ENCODE data around the gene FREY1. TPM values are rescaled to one million over a fixed set of nuclear protein-coding genes. Genes with fewer than 3 reads are reported as not detected.

FREY1 gene
- total RNA-seq, 4 donors from 2014 or later, result 0.91 to 2.3 TPM; not detected in 2

- no peak overlapping the region for H3K4me3 ChIP-seq (ENCODE audit: low read depth, poor library complexity, severe bottlenecking)
- intact Hi-C loops (cut with DNase I; ENCODE audit: low total_unique reads), result no loop called here
- DNase-seq (ENCODE audit: low spot score in 2 of 2), result no peak
- WGBS, 2 donors, result 88 to 95% methylated on average over 4 of the region's 4 CpGs
- TF ChIP-seq CTCF (IDR thresholded peaks at IDR 0.05) (no peak), POLR2A (IDR thresholded peaks at IDR 0.05) (no peak)
Measured at GRCh38 chr11:45886816-45887520, 20.1 kb downstream of the FREY1 start.

DNA sequence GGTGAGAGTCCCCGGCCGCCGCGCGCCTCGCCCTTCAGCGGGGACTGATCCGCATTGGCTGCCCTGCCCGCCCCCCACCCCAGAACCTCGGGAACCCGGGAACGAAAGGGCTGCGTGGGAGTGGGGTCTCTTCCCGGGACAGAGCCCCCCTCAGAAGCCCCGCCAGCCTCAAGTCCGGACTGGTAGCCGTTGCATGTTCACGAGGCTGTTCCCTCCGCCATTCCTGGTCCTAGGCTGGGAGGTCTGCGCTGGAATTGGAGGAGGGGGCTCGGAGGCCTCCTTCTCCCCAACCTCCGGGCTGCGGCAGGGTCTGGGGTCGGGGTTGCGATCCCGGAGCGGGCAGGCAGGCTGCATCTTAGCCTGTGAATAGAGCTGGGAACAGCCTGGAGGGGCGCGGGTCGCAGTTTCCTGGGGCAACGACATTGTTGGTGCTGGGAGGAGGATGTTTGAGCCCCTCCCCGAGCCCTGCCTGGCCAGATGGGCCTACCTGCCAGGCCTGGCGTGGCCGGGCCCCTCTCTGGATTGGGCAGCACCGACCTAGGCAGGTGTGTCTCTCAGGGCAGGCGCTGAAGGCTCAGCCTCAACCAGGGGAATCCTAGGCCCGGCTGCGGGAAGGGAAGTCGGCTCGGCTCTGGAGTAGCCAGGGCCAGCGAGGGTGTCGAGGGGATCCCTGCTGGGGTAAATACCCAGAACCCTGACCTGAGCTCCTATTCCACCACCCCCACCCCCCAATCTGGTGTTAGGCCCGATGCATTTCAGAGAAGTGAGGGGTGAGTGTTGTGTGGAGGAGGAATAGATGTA is 20.9 kb downstream of the FREY1 start:
- no peak overlapping the region for H3K4me3 ChIP-seq (ENCODE audit: low read depth, poor library complexity, severe bottlenecking)
- no peak for DNase-seq (ENCODE audit: low spot score in 2 of 2)
- TF ChIP-seq CTCF (IDR thresholded peaks at IDR 0.05) (no peak), POLR2A (IDR thresholded peaks at IDR 0.05) (no peak)
- WGBS, 2 donors, result 28 to 53% methylated on average over 9 to 16 of the region's 43 CpGs
- intact Hi-C loops (cut with DNase I; ENCODE audit: low total_unique reads), result no loop called here

GRCh38 chr11:45885274-45885920 is 21.7 kb downstream of the FREY1 start, which contains the start of gene MAPK8IP1:
TSS of gene MAPK8IP1 (plus strand) at chr11:45885651. CDS start at chr11:45885821, 170 bp downstream.
- no peak for TF ChIP-seq POLR2A (IDR thresholded peaks at IDR 0.05)
- TF ChIP-seq CTCF (IDR thresholded peaks at IDR 0.05), result no peak
- DNase-seq (ENCODE audit: low spot score in 2 of 2), result no peak
- H3K4me3 ChIP-seq (ENCODE audit: low read depth, poor library complexity, severe bottlenecking), result no peak within 1 kb of the TSS
- intact Hi-C loops (cut with DNase I; ENCODE audit: low total_unique reads), result no loop called here
- 4 to 5% methylated on average over 21 to 30 of the region's 73 CpGs for WGBS, 2 donors

GRCh38 chr11:45884596-45885185 is 22.4 kb downstream of the FREY1 start:
- TF ChIP-seq CTCF (IDR thresholded peaks at IDR 0.05), result no peak
- TF ChIP-seq POLR2A (IDR thresholded peaks at IDR 0.05), result no peak
- 80 to 83% methylated on average over 10 of the region's 10 CpGs for WGBS, 2 donors
- H3K4me3 ChIP-seq (ENCODE audit: low read depth, poor library complexity, severe bottlenecking), result no peak overlapping the region
- intact Hi-C loops (cut with DNase I; ENCODE audit: low total_unique reads), result no loop called here
- DNase-seq (ENCODE audit: low spot score in 2 of 2), result no peak

DNA sequence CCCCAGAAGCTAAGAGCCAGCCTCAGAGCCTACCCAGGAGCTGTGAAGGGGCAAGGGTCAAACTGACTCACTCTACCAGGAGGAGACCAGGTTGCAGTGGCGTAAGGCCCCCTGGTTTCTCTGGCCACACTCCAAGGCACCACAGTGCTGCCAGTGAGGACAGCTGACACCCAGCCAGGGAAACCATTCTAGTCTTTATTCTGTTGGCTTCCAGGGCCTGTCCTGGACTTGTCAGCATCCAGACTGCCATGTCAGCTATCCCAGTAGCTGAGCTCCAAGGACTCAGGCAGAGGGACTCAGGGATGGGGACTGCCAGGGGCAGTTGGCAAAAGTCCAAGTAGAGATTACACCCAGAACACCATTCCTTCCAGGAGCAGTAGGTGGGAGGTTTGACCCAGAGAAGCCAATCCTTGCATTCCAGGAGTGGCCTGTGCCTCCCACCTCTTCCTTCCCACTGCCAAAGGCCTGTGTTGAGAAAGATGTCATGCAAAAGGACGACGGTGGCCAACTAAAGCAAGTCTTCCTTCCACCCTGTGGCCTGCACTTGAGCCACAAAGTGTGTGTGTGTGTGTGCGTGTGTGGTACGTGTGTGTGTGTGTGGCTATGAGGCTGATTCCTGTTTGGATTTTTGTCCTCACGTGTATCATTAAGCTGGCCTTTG is 25.2 kb downstream of the FREY1 start:
- DNase-seq (ENCODE audit: low spot score in 2 of 2), result no peak
- intact Hi-C loops (cut with DNase I; ENCODE audit: low total_unique reads), result no loop called here
- H3K4me3 ChIP-seq (ENCODE audit: low read depth, poor library complexity, severe bottlenecking), result no peak overlapping the region
- WGBS, 2 donors, result 79 to 81% methylated on average over 5 to 6 of the region's 6 CpGs
- TF ChIP-seq CTCF (IDR thresholded peaks at IDR 0.05) (no peak), POLR2A (IDR thresholded peaks at IDR 0.05) (no peak)
